D721Med (cell line): ENCODE measurements around the gene TSPAN5.

Source experiments
- DNase-seq: peaks from one replicate; pipeline ENCODE4 v3.0.0; 2011; ENCODE audit warnings: low spot score; ENCODE audit not compliant: insufficient read length
- FAIRE-seq: peaks from 2 replicates; lab custom pipeline; 2011; peaks lifted over from hg19 to GRCh38; lab: Jason Lieb, UNC
- CTCF ChIP-seq: IDR thresholded peaks from 2 replicates; pipeline ENCODE4 v1.5.1; 2012; ENCODE audit warnings: mild to moderate bottlenecking, control low read depth; ENCODE audit not compliant: insufficient read depth; ENCODE audit errors: missing control alignments

TSPAN5 gene

DNA sequence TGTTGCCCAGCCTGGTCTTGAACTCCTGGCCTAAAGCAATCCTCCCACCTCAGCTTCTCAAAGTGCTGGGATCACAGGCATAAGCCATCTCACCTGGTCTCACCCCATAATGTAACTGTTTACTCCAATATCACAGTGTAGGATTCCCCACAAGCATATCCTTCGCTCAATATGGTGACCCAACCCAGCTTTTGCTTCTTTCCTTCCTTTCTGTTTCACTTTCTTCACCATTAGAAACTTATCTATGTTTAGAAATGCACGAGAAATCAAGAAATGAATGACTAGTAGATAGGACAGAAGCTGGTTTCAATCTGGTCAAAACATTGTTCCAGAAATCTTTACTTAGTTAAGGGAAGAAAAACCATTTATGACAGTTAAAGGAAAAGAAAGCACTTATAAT lies 18.9 kb downstream of the TSPAN5 start:
- no peak for TF ChIP-seq CTCF
- FAIRE-seq (no peak), DNase-seq (no peak)

GRCh38 chr4:98639108-98639507 lies 19.3 kb downstream of the TSPAN5 start:
- DNase-seq = no peak
- FAIRE-seq = no peak
- TF ChIP-seq CTCF = no peak

DNA sequence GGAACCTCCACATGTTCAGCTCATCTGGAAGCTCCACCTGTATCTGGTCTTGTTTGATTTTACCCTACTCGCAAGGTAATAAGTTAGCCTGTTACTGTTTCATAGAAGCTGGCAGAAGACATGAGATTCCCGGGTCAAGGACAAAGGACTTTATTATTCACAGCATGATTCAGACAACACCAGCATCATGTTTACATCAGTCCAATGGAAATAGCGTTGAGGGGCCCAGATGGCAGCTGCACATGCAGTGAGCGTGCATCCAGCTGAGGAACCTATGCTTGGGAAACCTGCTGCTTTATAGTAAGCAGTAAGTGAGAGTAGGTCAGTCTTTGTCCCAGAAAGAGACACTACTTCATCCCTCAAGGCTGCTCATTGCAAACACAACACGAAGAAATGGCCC lies 19.8 kb downstream of the TSPAN5 start:
- no peak for FAIRE-seq
- no peak for DNase-seq
- TF ChIP-seq CTCF = no peak

DNA sequence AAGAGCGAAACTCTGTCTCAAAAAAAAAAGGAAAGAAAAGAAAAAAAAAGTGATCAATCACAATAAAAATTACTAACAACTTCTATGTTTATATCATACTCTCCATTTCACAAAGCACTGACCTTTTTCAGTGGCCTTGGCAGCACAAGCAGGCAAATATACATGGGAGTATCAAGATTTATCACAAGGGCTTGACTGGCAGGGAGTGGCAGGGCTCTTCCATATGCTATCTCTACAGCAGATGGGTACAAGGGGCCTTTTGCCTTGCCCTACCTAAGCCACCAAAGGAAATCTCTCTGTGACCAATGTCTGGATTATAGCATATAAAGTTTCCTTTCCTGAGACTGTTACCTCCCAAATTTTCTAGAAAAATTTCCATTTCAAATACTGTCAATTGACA lies 24.4 kb downstream of the TSPAN5 start:
- TF ChIP-seq CTCF = no peak
- DNase-seq (no peak), FAIRE-seq (no peak)

GRCh38 chr4:98633159-98633558 lies 25.3 kb downstream of the TSPAN5 start:
- no peak for FAIRE-seq
- no peak for TF ChIP-seq CTCF
- DNase-seq = no peak

DNA sequence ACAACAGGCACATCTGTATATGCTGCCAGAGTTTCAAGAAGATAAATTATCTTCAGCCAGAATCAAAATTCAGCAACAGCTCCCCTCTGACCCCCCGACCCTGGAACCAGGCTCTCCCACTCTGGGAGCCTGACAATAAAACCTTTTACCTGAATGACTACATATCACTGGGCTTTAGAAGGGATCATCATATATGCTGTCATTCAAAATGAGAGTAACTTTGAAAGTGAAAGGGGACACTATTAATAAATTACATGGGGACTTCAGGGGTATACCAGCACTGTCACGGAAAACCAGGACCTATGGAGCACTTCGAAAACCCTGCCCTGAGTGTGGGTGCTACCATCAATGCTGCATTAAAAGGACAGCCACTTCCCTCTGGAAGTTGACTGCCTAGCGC lies 26.2 kb downstream of the TSPAN5 start:
- DNase-seq = no peak
- FAIRE-seq = no peak
- TF ChIP-seq CTCF = no peak

GRCh38 chr4:98631506-98631905 lies 26.9 kb downstream of the TSPAN5 start:
- no peak for TF ChIP-seq CTCF
- FAIRE-seq = no peak
- DNase-seq = no peak
